ENCODE results near the gene AOX1. TPM values are rescaled to one million over a fixed set of nuclear protein-coding genes. Genes with fewer than 3 reads are reported as not detected.

Gene AOX1
- polyA plus RNA-seq, 2 donors = 1.9 to 2.8 TPM

GRCh38 chr2:200658278-200658864, 72.6 kb downstream of the AOX1 start:
- Histone ChIP-seq H3K4me3 (ENCODE audit: low read depth in 1 of 2, low read length in 2 of 2) (no peak overlapping the region), H3K9me3 (ENCODE audit: control insufficient read depth in 2 of 2, insufficient read depth in 1 of 2, low read depth in 1 of 2, low read length in 1 of 2) (no peaks in the 10 kb centered on the region), H3K27ac (ENCODE audit: low read depth in 2 of 2, low read length in 1 of 2) (no peak overlapping the region), H3K4me1 (ENCODE audit: control insufficient read depth in 2 of 2, insufficient read depth in 2 of 2, low read length in 1 of 2) (no peaks in the 10 kb centered on the region), H3K36me3 (ENCODE audit: control insufficient read depth in 2 of 2, insufficient read depth in 2 of 2, low read length in 1 of 2) (no peaks in the 10 kb centered on the region), H3K27me3 (ENCODE audit: control insufficient read depth in 1 of 2, insufficient read depth in 2 of 2, low read length in 2 of 2) (no peaks in the 10 kb centered on the region)
- WGBS, 2 donors = 63 to 82% methylated on average over 5 of the region's 5 CpGs

DNA sequence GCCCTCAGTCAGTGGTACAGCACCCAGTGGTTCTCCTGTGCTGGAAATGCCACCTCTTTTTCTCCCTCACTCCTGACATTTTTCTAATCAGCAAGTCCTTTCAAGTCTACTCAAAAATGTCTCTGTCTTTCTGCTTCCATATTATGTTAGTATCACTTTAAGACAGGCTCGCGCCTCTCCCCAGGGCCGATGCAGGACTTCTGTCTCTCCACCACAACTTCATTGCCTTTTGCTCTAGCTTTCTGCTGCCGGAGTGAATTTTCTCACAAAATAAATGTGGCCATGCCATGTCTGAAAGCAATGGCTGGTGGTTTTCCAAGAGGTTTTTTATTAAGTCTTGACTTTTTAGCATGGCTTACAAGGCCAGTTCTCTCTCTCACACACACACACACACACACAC, 73.6 kb downstream of the AOX1 start:
- Histone ChIP-seq H3K27ac (ENCODE audit: low read depth in 2 of 2, low read length in 1 of 2) (no peak overlapping the region), H3K27me3 (ENCODE audit: control insufficient read depth in 1 of 2, insufficient read depth in 2 of 2, low read length in 2 of 2) (no peaks in the 10 kb centered on the region), H3K36me3 (ENCODE audit: control insufficient read depth in 2 of 2, insufficient read depth in 2 of 2, low read length in 1 of 2) (no peaks in the 10 kb centered on the region), H3K4me1 (ENCODE audit: control insufficient read depth in 2 of 2, insufficient read depth in 2 of 2, low read length in 1 of 2) (no peaks in the 10 kb centered on the region), H3K9me3 (ENCODE audit: control insufficient read depth in 2 of 2, insufficient read depth in 1 of 2, low read depth in 1 of 2, low read length in 1 of 2) (no peaks in the 10 kb centered on the region), H3K4me3 (ENCODE audit: low read depth in 1 of 2, low read length in 2 of 2) (no peak overlapping the region)
- 71 to 79% methylated on average over 4 of the region's 4 CpGs for WGBS, 2 donors

DNA sequence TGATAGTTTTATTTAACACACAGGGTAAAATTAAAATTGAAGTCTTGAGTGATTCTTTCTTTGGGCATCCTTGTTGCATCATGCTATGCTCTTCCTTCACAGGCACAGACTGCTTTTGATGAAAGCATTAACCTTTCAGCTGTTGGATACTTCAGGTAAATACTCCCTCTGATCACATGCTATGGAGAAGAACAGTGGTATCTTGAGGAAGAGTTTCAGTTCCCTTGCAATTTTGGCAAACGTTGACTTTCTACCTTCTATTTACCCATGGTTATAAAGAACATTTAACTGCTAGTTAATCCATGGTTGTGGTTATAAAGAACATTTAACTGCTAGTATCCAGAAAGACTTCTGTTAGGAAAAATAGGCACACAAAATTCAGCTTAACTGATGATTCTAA, 75.7 kb downstream of the AOX1 start:
- Histone ChIP-seq H3K4me1 (ENCODE audit: control insufficient read depth in 2 of 2, insufficient read depth in 2 of 2, low read length in 1 of 2) (no peaks in the 10 kb centered on the region), H3K9me3 (ENCODE audit: control insufficient read depth in 2 of 2, insufficient read depth in 1 of 2, low read depth in 1 of 2, low read length in 1 of 2) (no peaks in the 10 kb centered on the region), H3K36me3 (ENCODE audit: control insufficient read depth in 2 of 2, insufficient read depth in 2 of 2, low read length in 1 of 2) (no peaks in the 10 kb centered on the region), H3K27me3 (ENCODE audit: control insufficient read depth in 1 of 2, insufficient read depth in 2 of 2, low read length in 2 of 2) (no peaks in the 10 kb centered on the region), H3K4me3 (ENCODE audit: low read depth in 1 of 2, low read length in 2 of 2) (no peak overlapping the region), H3K27ac (ENCODE audit: low read depth in 2 of 2, low read length in 1 of 2) (no peak overlapping the region)
- WGBS, 2 donors = 50 to 51% methylated on average over 1 of the region's 1 CpG

- Histone ChIP-seq H3K27ac (ENCODE audit: low read depth in 2 of 2, low read length in 1 of 2) (no peak overlapping the region), H3K9me3 (ENCODE audit: control insufficient read depth in 2 of 2, insufficient read depth in 1 of 2, low read depth in 1 of 2, low read length in 1 of 2) (no peaks in the 10 kb centered on the region)
These were observed 76.9 kb downstream of the AOX1 start for GRCh38 chr2:200662727-200663126.

GRCh38 chr2:200664770-200665494, 79.1 kb downstream of the AOX1 start:
- Histone ChIP-seq H3K4me3 (ENCODE audit: low read depth in 1 of 2, low read length in 2 of 2) (no peak overlapping the region), H3K4me1 (ENCODE audit: control insufficient read depth in 2 of 2, insufficient read depth in 2 of 2, low read length in 1 of 2) (no peaks in the 10 kb centered on the region), H3K36me3 (ENCODE audit: control insufficient read depth in 2 of 2, insufficient read depth in 2 of 2, low read length in 1 of 2) (no peaks in the 10 kb centered on the region), H3K9me3 (ENCODE audit: control insufficient read depth in 2 of 2, insufficient read depth in 1 of 2, low read depth in 1 of 2, low read length in 1 of 2) (no peaks in the 10 kb centered on the region), H3K27me3 (ENCODE audit: control insufficient read depth in 1 of 2, insufficient read depth in 2 of 2, low read length in 2 of 2) (no peaks in the 10 kb centered on the region), H3K27ac (ENCODE audit: low read depth in 2 of 2, low read length in 1 of 2) (no peak overlapping the region)
- WGBS, 2 donors = 81 to 82% methylated on average over 6 of the region's 6 CpGs

More at GRCh38 chr2:200662727-200663126, 76.9 kb downstream of the AOX1 start:
- Histone ChIP-seq H3K4me3 (ENCODE audit: low read depth in 1 of 2, low read length in 2 of 2) (no peak overlapping the region), H3K4me1 (ENCODE audit: control insufficient read depth in 2 of 2, insufficient read depth in 2 of 2, low read length in 1 of 2) (no peaks in the 10 kb centered on the region), H3K36me3 (ENCODE audit: control insufficient read depth in 2 of 2, insufficient read depth in 2 of 2, low read length in 1 of 2) (no peaks in the 10 kb centered on the region), H3K27me3 (ENCODE audit: control insufficient read depth in 1 of 2, insufficient read depth in 2 of 2, low read length in 2 of 2) (no peaks in the 10 kb centered on the region)
- WGBS, 2 donors = 51 to 61% methylated on average over 7 of the region's 7 CpGs

DNA sequence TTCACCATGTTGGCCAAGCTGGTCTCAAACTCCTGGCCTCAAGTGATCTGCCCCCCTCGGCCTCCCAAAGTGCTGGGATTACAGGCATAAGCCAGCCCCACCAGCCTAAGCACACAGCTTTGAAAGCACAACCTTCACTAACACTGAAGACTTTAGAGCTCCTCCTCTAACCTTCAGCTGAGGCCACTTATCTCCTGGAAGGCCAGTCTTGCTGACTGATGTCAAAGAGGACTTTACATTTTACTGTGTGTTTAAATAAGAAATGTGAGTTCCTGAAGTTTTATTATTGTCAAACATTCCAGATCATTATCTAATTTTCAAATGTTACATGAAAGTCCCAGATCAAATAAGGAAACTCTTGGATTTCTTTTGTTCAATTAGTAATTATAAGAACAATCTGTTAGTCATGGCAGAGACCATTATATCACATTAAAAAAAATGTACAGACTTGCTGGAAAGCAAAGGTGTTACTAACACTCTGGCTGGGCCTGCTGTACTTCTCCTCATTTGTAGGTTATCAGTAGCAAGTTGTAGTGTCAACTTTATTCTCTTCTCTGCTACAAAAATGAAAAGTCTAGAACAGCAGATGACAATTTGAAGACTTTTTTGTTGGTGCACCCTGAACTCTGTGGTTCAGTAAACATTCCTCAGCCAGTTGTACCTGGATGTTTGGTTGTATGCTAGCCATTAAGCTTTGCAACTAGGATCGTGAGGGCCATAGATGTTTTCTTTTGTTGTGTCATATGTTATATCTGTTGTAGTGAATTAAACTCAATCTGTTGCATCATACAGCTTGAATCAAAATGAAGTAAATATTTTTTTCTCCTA, 80.0 kb downstream of the AOX1 start:
- 82 to 90% methylated on average over 2 of the region's 2 CpGs for WGBS, 2 donors
- Histone ChIP-seq H3K36me3 (ENCODE audit: control insufficient read depth in 2 of 2, insufficient read depth in 2 of 2, low read length in 1 of 2) (no peaks in the 10 kb centered on the region), H3K27ac (ENCODE audit: low read depth in 2 of 2, low read length in 1 of 2) (no peak overlapping the region), H3K9me3 (ENCODE audit: control insufficient read depth in 2 of 2, insufficient read depth in 1 of 2, low read depth in 1 of 2, low read length in 1 of 2) (no peaks in the 10 kb centered on the region), H3K4me3 (ENCODE audit: low read depth in 1 of 2, low read length in 2 of 2) (no peak overlapping the region), H3K27me3 (ENCODE audit: control insufficient read depth in 1 of 2, insufficient read depth in 2 of 2, low read length in 2 of 2) (no peaks in the 10 kb centered on the region), H3K4me1 (ENCODE audit: control insufficient read depth in 2 of 2, insufficient read depth in 2 of 2, low read length in 1 of 2) (no peaks in the 10 kb centered on the region)

DNA sequence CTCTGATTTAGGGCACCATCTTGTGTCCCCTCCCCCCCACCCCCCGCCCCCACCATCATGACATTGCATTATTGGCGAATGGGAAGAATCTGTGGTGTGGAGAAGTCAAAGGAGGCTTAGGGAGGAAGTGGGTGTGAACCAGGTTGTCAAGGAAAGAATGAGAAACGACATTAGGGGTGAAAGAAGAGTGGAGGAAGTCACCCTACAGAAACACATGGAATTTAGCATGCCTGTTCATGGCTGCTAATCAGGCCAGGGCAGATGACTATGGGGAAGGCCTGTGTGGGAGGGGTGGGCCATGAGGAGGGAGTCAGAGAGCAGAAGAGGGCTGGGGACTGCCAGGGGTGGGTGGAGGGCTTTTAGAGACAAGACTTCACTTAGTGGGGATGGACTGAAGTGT, 81.6 kb downstream of the AOX1 start:
- Histone ChIP-seq H3K4me3 (ENCODE audit: low read depth in 1 of 2, low read length in 2 of 2) (no peak overlapping the region), H3K4me1 (ENCODE audit: control insufficient read depth in 2 of 2, insufficient read depth in 2 of 2, low read length in 1 of 2) (no peaks in the 10 kb centered on the region), H3K36me3 (ENCODE audit: control insufficient read depth in 2 of 2, insufficient read depth in 2 of 2, low read length in 1 of 2) (no peaks in the 10 kb centered on the region), H3K27ac (ENCODE audit: low read depth in 2 of 2, low read length in 1 of 2) (no peak overlapping the region), H3K9me3 (ENCODE audit: control insufficient read depth in 2 of 2, insufficient read depth in 1 of 2, low read depth in 1 of 2, low read length in 1 of 2) (no peaks in the 10 kb centered on the region), H3K27me3 (ENCODE audit: control insufficient read depth in 1 of 2, insufficient read depth in 2 of 2, low read length in 2 of 2) (no peaks in the 10 kb centered on the region)
- 69 to 73% methylated on average over 3 of the region's 3 CpGs for WGBS, 2 donors

DNA sequence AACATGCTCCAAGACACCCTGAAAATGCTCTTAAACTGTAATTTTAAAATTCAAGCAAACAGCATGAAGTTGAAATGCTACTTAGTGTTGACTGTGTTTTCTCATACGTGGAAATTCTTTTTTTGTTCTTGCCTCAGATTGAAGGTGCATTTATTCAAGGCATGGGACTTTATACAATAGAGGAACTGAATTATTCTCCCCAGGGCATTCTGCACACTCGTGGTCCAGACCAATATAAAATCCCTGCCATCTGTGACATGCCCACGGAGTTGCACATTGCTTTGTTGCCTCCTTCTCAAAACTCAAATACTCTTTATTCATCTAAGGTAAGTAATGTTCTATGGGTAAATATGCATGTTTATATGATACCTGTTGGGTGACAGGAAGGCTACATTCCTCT, 82.7 kb downstream of the AOX1 start:
- Histone ChIP-seq H3K4me3 (ENCODE audit: low read depth in 1 of 2, low read length in 2 of 2) (no peak overlapping the region), H3K36me3 (ENCODE audit: control insufficient read depth in 2 of 2, insufficient read depth in 2 of 2, low read length in 1 of 2) (no peaks in the 10 kb centered on the region), H3K4me1 (ENCODE audit: control insufficient read depth in 2 of 2, insufficient read depth in 2 of 2, low read length in 1 of 2) (no peaks in the 10 kb centered on the region), H3K9me3 (ENCODE audit: control insufficient read depth in 2 of 2, insufficient read depth in 1 of 2, low read depth in 1 of 2, low read length in 1 of 2) (no peaks in the 10 kb centered on the region), H3K27me3 (ENCODE audit: control insufficient read depth in 1 of 2, insufficient read depth in 2 of 2, low read length in 2 of 2) (no peaks in the 10 kb centered on the region), H3K27ac (ENCODE audit: low read depth in 2 of 2, low read length in 1 of 2) (no peak overlapping the region)
- 64 to 68% methylated on average over 3 of the region's 3 CpGs for WGBS, 2 donors

- 88% methylated on average over 9 of the region's 9 CpGs for WGBS, 2 donors
- Histone ChIP-seq H3K36me3 (ENCODE audit: control insufficient read depth in 2 of 2, insufficient read depth in 2 of 2, low read length in 1 of 2) (no peaks in the 10 kb centered on the region), H3K9me3 (ENCODE audit: control insufficient read depth in 2 of 2, insufficient read depth in 1 of 2, low read depth in 1 of 2, low read length in 1 of 2) (no peaks in the 10 kb centered on the region)
These were observed 83.5 kb downstream of the AOX1 start for GRCh38 chr2:200669308-200669707.

More at GRCh38 chr2:200669308-200669707, 83.5 kb downstream of the AOX1 start:
- Histone ChIP-seq H3K4me3 (ENCODE audit: low read depth in 1 of 2, low read length in 2 of 2) (no peak overlapping the region), H3K27ac (ENCODE audit: low read depth in 2 of 2, low read length in 1 of 2) (no peak overlapping the region), H3K4me1 (ENCODE audit: control insufficient read depth in 2 of 2, insufficient read depth in 2 of 2, low read length in 1 of 2) (no peaks in the 10 kb centered on the region), H3K27me3 (ENCODE audit: control insufficient read depth in 1 of 2, insufficient read depth in 2 of 2, low read length in 2 of 2) (no peaks in the 10 kb centered on the region)

Data from esophagus (tissue), 2 donors.